ENCODE data around the gene CARD11.
A peak's percentile ranks its signal among the peaks of the same experiment; 100 is the strongest.
"Not testable (repeated sequence)": the region's sequence is repeated elsewhere in the genome, so short reads cannot be mapped to it uniquely, and the experiment has no call there.

CARD11 gene

DNA sequence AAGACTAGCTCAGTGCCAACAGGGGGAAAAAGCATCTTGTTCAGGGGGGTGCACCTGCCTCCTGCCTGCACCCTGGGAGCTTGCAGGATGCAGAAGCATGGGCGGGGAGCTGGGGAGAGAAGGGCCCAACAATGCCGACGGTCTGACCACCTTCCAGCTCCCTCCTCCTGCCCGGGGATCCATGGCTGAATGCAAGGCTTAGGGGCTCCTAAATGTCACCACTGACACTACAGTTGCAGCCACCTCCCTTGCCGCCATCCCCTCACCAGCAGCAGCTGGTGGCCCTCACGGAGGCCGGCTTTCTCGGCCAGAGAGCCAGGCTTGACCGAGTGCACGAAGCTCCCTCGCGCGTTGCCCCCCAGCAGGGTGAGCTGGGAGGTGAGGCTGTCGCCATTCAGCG lies 120.8 kb downstream of the CARD11 start:
- DNase-seq = no peak

DNA sequence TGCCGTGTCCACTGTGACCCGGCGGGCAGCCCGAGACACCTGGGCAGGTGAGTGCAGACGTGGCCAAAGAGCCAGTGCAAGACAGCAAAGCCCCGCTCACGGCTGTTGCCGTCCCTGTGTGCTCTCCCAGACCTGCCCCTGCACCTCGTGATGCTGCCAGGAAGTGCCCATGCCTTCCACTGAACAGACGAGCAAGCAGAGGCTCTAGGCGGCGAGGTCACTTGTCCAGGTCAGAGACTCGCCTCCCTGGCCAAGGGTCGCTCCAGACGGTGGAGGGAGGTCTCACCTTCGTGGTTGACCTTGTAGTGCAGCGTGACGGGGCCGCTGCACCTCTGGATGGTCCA lies 121.3 kb downstream of the CARD11 start:
- no peak for DNase-seq

DNA sequence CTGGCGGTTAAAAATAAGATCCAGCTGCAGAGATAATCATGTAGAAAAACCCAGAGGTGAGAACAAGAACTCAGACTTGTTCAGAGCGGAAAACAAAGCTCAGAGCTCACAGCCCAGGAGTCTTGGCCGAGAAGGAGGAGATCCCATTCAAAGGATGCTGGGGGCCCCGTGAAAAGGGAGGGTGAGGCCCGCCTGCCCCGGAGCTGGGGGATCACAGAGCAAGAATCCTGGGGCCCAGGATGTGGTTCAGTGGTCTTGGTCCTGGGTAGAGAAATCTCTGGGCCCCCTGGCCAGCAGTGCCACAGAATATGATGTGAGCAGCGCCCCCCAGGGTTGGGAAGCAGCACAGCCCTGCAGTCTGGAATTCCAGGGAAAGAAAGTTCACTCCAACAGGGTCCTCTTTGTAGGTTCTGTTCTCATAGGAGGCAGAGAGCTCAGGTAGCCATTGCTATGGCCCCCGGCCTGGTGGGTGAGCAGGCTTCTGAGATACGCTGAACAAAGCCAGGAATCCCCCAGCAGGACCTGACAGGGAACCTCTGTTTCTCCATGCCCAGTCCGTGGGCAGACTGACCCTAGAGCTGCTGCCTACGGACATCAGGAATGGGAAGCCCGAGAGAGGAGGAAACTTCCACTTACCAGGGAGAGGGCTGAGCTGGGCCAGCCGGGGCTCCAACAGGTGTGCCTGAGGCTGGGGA lies 121.9 kb downstream of the CARD11 start:
- DNase-seq = no peak

DNA sequence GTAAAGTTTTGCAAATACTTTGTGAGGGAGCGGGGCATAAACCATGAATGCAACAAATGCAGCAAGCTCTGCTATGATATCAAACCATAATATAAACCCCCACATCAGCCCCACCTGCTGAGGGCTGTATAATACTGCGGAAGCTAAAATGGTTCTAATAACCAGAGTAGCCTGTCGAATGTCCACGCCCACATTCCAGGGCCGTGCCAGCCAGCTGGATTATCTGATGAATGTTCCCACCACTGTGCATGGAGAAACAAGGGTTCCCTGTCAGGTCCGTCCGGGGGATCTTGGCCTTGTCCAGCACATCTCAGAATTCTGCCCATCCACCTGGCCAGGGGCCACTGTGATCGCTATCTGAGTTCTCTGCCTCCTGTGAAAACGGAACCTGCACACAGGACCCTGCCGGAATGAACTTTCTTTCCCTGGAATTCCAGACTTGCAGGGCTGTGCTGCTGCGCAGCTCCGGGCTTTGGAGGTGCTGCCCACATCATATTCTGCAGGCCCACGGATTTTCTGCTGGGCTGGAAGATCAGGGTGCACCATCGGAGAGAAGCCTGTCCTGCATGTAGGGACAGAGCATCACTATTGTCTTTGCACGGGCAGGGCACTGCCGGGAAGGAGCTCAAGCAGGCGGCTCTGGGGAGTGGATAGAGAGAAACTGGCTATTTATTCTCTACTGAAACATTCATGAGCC lies 122.6 kb downstream of the CARD11 start:
- DNase-seq = no peak

DNA sequence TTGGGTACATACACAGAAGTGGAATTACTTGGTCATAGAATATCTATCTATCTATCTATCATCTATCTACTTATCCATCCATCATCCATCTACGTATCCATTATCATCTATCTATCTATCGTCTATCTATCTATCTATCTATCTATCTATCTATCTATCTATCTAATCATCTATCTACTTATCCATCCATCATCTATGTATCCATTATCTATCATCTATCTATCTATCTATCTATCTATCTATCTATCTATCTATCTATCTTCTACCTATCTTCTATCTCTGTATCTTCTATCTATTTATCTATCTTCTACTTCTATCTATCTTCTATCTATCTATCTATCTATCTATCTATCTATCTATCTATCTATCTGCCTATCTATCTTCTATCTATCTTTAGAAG lies 123.2 kb downstream of the CARD11 start:
- DNase-seq = not testable (repeated sequence)

DNA sequence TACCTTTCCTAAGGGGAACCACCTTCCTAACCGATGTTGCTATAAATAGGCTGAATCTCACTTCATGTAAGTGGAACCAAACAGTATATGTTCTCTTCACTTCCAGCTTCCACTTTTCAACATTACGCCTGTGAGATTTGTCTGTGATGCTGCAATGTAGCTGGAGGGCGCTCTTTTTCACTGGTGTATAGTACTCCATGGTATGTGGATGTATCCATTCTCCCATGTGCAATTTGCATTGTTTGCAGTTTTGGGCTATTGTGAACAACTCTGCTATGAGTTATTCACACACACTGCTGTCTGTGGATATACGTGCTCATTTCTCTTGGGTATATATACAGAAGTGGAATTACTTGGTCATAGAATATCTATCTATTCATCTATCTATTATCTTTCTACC lies 123.6 kb downstream of the CARD11 start:
- DNase-seq = no peak

DNA sequence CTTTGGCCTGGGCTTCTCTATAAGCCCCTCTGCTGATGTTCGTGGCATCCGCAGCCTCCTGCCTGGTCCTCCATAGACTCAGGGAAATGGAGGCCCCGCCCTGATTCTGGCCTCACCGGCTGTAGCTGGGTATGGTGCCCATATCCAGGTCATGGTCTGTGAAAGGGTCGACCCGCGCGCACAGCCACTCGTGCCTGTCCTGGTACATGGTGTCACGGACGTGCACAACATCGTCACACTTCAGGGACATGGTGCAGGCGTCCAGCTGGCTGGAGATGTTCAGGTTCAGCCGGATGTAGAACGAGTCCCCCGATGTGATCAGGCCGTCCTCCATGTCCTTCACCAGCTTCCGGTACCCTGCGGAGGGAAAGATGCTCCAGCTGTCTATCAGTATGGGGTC lies 124.4 kb downstream of the CARD11 start:
- DNase-seq = no peak

DNA sequence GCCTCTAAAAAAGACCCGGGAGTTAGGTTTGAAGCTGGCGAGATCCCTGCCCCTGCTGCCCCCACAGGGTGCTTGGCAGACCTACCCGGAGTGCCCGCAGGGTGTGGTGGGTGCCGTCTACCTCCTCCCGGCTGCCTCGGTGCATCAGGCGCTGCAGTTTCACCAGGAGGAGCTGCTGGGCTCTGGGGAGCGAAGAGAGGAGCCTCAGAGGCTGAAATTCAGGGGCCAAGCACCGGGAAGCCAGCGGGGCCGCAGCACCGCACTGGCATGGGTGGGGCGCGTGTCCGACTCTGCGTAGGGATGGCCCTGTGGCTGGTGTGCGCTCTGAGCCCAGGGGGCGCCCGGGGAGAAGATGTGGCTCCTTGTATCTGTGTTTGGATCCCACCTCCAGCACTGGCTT lies 125.3 kb downstream of the CARD11 start:
- no peak for DNase-seq

DNA sequence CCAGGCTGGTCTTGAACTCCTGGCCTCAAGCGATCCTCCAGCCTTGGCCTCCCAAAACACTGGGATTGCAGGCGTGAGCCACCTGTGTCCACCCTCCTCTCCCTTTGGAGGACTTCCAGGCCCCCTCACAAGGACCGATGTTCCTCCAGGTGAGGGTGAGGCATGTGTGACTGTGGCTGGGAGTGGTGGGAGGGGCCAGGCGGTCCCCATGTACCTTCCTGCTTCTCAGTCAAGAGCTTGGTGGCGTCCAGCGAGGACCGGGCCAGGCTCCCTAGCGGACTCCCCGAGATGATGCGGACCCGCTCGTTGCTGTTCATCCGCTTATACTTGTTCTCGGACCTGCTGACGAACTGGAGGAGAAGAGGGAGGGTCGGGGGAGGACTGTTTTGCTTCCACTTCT lies 128.6 kb downstream of the CARD11 start:
- no peak for DNase-seq

DNA sequence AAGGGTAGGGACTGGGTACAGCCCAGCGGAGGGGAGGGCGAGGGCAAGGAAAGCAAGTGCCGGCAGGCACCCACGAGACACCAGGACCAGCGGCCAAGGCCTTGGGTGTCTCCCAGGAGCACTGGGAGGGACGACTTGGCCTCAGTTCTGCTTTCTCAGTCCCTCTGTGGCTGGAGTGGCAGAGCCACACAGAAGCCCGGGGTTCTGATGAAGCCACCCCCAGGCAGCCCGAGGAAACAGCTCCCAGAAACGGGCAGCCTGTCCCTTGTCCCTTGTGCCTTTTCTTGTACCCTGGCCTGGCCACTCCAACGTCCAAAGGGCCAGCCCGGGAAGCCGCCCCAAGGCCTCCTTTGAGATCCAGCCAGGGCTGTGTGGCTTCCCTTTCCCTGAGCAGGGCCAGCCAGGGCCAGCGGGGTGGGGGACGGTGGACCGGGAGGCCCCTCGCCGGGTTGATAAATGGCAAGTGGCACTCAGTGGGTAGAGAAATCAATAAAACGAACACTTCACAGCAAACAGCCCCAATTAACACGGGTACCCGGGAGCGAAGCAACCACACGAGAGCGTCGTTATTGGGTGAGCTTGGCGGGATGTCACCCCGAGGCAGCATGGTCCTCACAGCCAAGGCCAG lies 129.8 kb downstream of the CARD11 start:
- peak; percentile 23 to 91 (median 71) for DNase-seq

DNA sequence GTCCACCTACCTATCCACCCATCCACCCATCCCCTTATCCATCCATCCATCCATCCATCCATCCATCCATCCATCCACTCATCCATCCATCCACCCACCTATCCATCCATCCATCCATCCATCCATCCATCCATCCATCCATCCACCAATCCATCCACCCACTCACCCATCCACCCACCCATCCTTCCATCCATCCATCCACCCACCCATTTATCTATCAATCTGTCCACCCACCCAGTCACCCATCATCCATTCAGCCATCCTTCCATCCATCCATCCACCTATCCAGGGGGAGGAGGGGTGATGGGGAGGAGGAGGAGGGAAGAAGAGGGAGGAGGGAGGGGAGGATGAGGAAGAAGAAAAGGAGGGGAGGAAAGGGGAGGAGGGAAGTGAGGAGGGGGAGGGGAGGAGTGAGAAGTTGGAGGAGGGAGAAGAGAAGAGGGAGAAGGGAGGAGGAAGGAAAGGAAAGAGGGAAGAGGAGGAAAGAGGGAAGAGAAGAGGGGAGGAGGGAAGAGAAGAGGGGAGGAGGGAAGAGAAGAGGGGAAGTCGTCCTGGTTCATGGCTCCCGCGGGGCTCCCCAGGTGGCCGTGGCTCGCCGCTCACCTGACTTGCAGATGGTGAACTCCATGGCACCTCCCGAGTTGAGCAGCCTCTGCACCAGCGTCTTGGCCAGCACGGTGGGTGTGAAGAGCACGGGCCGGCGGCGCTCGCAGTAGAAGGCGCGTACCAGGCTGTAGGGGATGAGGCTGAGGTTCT lies 130.8 kb downstream of the CARD11 start:
- DNase-seq = no peak

DNA sequence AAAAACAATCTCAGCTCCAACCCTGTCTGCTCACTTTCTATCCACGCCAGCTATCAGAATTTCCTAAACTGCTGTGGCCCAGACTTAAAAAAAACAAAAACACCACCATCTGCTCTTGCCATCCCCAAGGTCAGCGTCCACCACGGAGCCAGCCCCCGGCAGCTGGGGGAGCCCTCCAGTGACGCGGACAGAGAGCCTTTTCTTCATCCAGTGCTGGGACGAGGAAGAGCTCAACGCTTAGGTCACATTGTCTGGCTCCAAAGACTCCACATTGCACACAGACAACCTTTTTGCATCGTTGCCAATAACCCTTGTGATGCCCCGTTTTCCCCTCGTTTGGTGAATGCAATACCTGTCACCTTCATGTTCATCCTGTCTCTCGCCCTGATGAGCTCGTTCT lies 132.2 kb downstream of the CARD11 start:
- no peak for DNase-seq

DNA sequence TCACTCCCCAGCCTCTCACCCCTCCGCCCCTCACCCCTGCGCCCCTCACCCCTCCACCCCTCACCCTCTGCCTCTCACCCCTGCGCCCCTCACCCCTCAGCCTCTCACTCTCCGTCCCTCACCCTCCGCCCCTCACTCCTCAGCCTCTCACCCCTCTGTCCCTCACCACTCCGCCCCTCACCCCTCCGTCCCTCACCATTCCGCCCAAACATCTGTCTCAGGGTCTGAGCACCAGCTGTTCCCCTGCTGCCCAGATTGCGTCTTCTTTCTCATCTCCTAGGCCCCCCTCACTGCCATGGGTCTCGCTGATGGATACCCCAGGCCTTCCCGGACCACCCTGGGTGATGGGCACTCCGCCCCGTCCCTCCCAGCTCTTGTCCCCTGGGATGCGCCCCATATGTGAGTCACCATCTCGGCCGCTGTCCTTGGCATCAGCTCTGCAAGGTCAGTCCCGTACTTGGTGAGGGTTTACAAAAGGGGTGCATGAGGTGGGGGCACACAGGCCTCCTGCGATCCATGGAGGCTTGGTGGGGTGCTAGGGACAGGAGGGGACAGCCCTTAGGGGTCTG lies 134.1 kb downstream of the CARD11 start:
- DNase-seq = no peak

DNA sequence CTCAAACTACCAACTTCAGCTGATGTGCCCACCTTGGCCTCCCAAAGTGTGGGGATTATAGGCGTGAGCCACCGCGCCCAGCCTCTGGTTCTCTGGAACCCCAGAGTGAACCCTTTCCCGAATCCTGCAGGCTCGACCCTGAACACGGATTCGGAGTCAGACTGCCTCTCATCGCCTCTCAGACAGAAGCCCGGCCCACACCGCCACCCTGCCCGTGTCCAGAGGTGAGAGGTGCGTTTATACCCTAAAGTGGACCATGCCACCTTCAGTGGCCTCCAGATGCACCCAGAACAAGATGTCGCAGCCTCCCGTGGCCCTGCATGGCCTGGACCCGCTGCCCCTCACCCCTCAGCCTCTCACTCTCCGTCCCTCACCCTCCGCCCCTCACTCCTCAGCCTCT lies 134.6 kb downstream of the CARD11 start:
- no peak for DNase-seq

DNA sequence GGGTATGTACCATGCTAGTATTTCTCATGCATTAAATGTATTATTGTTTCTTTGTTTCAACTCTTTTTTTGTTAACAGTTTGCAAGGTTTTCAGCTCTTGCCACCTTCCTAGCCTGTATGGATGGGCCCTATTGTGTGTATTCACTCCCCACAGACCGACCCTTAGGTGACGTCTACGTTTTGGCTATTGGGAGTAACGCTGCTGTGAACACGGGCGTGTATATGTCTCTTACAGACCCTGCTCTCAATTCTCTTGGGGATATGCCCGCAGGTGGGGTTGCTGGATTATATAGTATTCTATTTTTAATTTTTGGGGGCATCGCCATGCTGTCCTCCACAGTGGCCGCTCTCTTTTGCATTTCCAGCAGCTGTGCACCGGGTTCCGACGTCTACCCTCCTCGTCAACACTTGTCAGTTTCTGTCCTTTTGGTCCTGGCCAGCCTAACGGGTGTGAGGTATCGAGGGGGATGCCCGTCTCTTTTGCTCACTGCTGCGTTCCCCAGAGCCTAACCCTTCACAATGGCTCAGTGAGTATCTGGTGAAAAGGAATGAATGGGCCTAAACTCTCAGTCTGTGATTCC lies 135.5 kb downstream of the CARD11 start:
- DNase-seq = no peak

DNA sequence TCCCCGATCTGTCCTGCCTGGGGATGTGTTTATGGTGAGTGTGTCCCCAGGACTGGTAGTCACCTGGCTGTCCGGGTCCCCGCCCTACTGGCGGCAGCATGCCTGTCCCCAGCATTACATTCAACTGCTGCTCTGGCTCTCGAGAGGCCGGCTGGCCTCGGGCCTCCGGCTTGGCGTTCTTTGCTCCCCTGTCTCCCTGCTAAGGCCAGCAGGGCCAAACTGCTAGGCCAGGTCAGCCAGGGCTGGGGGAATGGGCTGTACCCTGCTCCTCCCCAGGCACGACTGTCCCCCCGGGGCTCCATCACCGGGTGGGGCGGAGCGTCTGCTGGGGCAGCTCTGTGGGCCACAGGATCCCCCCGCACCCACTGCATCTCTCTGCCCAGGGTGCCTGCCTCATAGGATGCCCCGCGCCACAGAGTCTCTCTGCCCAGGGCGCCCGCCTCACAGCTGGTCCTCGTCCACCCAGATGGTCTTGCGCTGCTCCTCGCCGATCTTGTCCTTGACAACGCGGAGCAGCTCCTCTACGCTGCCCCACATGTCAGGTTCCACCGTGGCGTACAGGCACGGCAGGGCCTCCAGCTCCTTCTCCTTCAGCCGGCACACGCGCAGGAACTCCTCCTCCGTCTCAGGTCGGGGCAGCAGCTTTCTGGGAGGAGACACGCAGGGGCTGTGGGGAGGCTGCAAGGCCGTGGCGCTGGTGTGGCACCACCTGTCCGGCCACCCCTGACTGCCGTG lies 137.3 kb downstream of the CARD11 start:
- DNase-seq = no peak

DNA sequence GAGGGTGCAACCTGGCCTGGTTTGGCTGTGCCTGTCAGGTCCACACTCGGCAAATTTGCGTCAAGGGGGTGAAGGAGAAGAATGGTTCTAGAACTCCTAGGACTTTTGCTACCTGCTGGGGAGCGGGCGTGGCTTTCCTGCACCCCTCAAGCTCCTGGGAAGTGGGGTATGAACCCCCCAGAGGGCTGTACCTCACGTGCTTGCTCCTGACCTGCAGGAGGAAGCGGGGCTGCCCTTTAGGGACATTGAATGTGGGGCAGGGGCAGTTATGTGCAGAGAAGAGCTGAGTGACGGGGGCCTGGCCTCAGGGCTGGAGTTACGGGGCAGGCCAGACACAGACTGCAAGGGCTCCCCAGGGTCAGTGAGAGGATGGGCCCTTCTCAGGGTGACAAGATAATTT lies 138.2 kb downstream of the CARD11 start:
- no peak for DNase-seq

DNA sequence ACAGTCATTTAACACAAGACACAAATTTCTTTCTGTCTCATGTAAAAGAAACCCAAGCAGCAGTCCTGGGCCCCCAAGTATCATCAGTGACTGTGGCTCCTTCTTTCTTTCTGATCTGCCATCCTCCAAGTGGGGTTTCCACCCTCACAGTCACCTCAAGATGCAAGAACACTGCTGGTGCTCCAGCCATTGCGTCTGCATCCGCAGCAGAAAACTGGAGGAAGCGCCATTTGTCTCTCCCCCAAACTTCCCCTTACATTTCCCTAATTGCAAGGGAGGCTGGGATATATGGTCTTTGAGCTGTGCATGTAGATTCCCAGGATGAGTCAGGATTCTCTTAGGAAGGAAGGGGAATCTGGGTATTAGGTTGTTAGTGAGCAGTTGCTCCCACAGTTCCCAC lies 138.6 kb downstream of the CARD11 start:
- no peak for DNase-seq

DNA sequence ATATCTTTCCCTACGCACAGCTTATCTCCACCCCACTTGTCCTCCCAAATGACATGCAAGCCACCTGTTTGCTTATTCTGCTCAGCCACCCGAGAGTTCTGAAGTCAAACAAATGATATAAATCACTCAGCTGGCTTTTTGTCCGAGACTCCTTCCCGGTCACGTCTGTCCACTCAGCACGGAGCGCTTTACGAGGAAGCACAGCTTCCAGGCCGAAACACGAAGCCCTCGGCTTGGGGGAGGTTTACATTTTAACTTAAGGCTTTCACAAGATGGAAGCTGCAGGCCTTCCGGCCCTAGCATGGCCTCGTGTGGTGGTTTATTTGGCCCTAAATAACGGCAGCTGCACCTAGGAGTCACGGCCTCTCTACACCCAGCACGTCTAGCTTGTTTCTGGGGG lies 139.5 kb downstream of the CARD11 start:
- DNase-seq = peak in 2 of 3 experiments; percentile 60 to 90

DNA sequence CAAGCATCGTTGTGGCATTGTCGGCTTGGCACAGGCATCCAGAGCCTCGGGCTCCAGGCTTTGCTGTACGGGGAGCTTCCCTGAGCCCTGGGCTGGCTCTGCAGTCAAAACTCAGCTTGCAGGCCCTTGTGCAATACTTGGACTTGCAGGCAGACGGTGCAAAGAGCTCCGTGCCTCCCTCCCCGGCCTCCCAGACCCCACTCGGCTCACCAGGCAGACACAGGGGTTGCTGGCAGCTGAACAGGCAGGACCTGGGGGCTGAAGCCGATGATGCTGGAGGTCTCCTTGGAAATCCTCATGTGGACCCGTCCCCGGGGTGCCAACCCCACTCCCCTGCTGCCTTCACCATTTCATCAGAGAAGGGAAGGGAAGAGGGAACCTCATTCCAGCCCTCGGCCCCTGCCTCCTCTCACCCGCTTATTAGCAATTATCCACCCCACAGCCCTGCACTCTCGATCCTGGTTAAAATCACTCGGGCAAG lies 139.9 kb downstream of the CARD11 start:
- DNase-seq = no peak

DNA sequence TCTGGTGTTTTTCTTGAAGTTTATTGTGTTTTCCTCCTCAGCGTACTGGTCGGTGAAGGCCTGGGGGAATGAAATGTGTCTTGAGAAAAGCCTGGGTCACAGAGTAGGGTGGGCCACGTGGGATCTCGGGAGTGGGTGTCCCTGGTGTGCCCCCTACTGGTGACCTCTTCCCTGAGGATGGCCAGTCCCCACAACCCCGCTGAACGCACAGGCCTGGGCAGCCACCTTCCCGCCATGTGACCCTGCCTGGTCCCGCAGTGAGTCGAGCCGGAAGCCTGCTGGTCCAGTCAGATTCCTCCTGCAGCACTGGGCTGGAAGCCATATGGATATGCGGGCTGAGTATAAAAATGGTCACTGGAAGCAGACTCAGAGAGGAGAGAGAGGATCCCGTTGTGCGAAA lies 146.6 kb downstream of the CARD11 start:
- no peak for DNase-seq

DNA sequence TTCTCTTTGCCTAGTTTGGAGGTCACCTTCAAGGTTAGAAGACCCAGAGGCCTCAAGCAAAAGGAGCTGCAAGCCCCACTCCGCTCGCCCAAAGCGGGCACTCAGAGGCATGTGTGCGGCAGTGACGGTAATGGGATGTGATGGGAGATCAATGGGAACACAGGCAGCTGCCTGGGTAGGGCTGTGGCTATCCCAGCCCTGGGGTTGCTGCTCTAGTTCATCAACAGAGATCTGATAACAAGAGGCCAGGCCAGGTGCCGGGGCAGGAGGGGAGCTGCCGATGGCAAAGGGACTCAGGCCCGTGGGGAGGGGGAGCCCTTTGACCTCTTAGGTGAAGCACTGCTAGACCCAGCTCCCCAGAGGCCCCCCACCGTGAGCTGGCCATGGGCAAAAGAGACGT lies 147.5 kb downstream of the CARD11 start:
- no peak for DNase-seq

Measured in NCI-H1417 (cell line).